K562 (cell line): ENCODE data around the gene CADM2. TPM values are rescaled to one million over a fixed set of nuclear protein-coding genes. Genes with fewer than 3 reads are reported as not detected.

Source experiments
- ATAC-seq: fragments of 200-7000 bp; cut with Tn5 transposase; 3 replicates; pipeline ENCODE4 v1.9.1; 2020; ENCODE audit warnings: moderate library complexity
- BruUV-seq: library from RNA; stranded (reverse); fragments of 400-500 nt; replicated peaks from 2 replicates; lab custom pipeline; 2021; lab: Mats Ljungman, UMichigan
- CTCF ChIA-PET: fragments of 300-600 bp; formaldehyde crosslinking; extraction: SDS; loops from one replicate; lab custom pipeline; 2021; ENCODE audit warnings: low intra/inter-chr PET ratio; lab: Yijun Ruan, JAX
- POLR2A ChIA-PET: fragments of 300-600, 350-650 bp; sonication (Branson Sonifier 250); formaldehyde crosslinking; extraction: SDS; loops from one replicate; lab custom pipeline; 2021; ENCODE audit warnings: antibody characterized with exemption, inconsistent platforms; lab: Yijun Ruan, JAX
- DNase-seq, 4 experiments: peaks; one replicate each; pipeline versions ENCODE4 v3.0.0 to v3.0.0-alpha.2; 2011 to 2018; ENCODE audit warnings: low spot score in 3 of 4, mixed read lengths in 3 of 4; ENCODE audit errors: extremely low read depth in 1 of 4
- FAIRE-seq: peaks from 2 replicates; lab custom pipeline; 2011; peaks lifted over from hg19 to GRCh38; lab: Jason Lieb, UNC
- H2AFZ ChIP-seq: 2 replicates; pipeline ENCODE4 v1.6.0; 2011; ENCODE audit warnings: low read depth, low read length, control low read depth, inconsistent platforms
- H3K27ac ChIP-seq: fragments of 200-600 bp; 3 replicates; pipeline ENCODE4 v1.8.0; 2011; ENCODE audit warnings: low read depth, mild to moderate bottlenecking, control low read depth, inconsistent platforms, low read length, moderate library complexity, mixed read lengths; ENCODE audit errors: extremely low read depth
- H3K27me3 ChIP-seq, 2 experiments: fragments of 300-600 bp in 1 of 2; 2 replicates in 1 of 2; 3 replicates in 1 of 2; pipeline versions ENCODE4 v1.6.0 to v1.8.0; 2011; ENCODE audit warnings: inconsistent platforms in 2 of 2, low read length in 2 of 2, mild to moderate bottlenecking in 1 of 2, mixed read lengths in 1 of 2, moderate library complexity in 1 of 2; ENCODE audit not compliant: control insufficient read depth in 2 of 2, insufficient read depth in 2 of 2
- H3K36me3 ChIP-seq: fragments of 300-600 bp; 3 replicates; pipeline ENCODE4 v1.8.0; 2011; ENCODE audit warnings: mild to moderate bottlenecking, low read length, inconsistent platforms; ENCODE audit not compliant: control insufficient read depth, insufficient read depth
- H3K4me1 ChIP-seq, 2 experiments: fragments of 200-600 bp in 1 of 2; replicated peaks in 1 of 2; 2 replicates in 1 of 2; 3 replicates in 1 of 2; pipeline versions ENCODE4 v1.5.1 to v1.8.0; 2011; ENCODE audit warnings: inconsistent platforms in 2 of 2, low read length in 2 of 2, mild to moderate bottlenecking in 1 of 2, mixed read lengths in 1 of 2, moderate library complexity in 1 of 2; ENCODE audit not compliant: control insufficient read depth in 2 of 2, insufficient read depth in 2 of 2
- H3K4me2 ChIP-seq: 2 replicates; pipeline ENCODE4 v1.6.1; 2011; ENCODE audit warnings: low read length, control low read depth, inconsistent platforms, mixed read lengths; ENCODE audit not compliant: insufficient read depth
- H3K4me3 ChIP-seq: fragments of 200-600 bp; sonication (generic), shearing (Covaris generic); 2 replicates; pipeline ENCODE4 v1.5.1; 2016; ENCODE audit warnings: control low read depth, inconsistent platforms
- H3K79me2 ChIP-seq: fragments of 200-600 bp; 3 replicates; pipeline ENCODE4 v1.8.0; 2011; ENCODE audit warnings: low read length, inconsistent platforms; ENCODE audit not compliant: control insufficient read depth, insufficient read depth
- H3K9ac ChIP-seq, 2 experiments: 2 replicates each; pipeline versions ENCODE4 v1.6.0 to v1.6.1; 2011; ENCODE audit warnings: low read depth in 2 of 2, low read length in 2 of 2, control low read depth in 1 of 2, inconsistent platforms in 1 of 2, mild to moderate bottlenecking in 1 of 2, mixed read lengths in 1 of 2; ENCODE audit not compliant: insufficient read depth in 1 of 2
- H3K9me1 ChIP-seq: one replicate; pipeline ENCODE4 v1.6.0; 2011; ENCODE audit warnings: inconsistent platforms, mild to moderate bottlenecking, low read length, moderate library complexity; ENCODE audit not compliant: control insufficient read depth, insufficient read depth
- H3K9me3 ChIP-seq: replicated peaks from 2 replicates; pipeline ENCODE4 v1.5.1; 2011; ENCODE audit warnings: low read depth, low read length, inconsistent platforms; ENCODE audit not compliant: control insufficient read depth, insufficient read depth
- H4K20me1 ChIP-seq: replicated peaks from 2 replicates; pipeline ENCODE4 v1.6.1; 2011; ENCODE audit warnings: low read length, inconsistent platforms, mixed read lengths; ENCODE audit not compliant: control insufficient read depth, insufficient read depth
- AFF1 ChIP-seq, 2 experiments: fragments of 450-650 bp; IDR thresholded peaks; 2 replicates each; pipeline ENCODE4 v1.6.1; 2018; ENCODE audit warnings: mild to moderate bottlenecking in 2 of 2, low read depth in 1 of 2; ENCODE audit not compliant: partially characterized antibody in 2 of 2
- GATAD2B ChIP-seq: fragments of 450-650 bp; IDR thresholded peaks from 2 replicates; pipeline ENCODE4 v1.6.1; 2017; ENCODE audit warnings: mild to moderate bottlenecking, borderline replicate concordance
- KAT2B ChIP-seq: IDR thresholded peaks from one replicate; pipeline ENCODE4 v1.6.1; 2012; ENCODE audit warnings: low read depth, mild to moderate bottlenecking, control low read depth, inconsistent platforms, low read length, moderate library complexity
- SP1 ChIP-seq: sonication (generic); formaldehyde crosslinking; IDR thresholded peaks from 2 replicates; pipeline ENCODE4 v1.8.1; 2022; ENCODE audit warnings: mild to moderate bottlenecking, missing genetic modification reagents
- TAF7 ChIP-seq: fragments of 450-650 bp; IDR thresholded peaks from 2 replicates; pipeline ENCODE4 v1.6.1; 2016; ENCODE audit warnings: missing genetic modification characterization, missing compliant biosample characterization
- ZBTB11 ChIP-seq, 3 experiments: fragments of 200-800 bp in 1 of 3; fragments of 250-450 bp in 1 of 3; fragments of 450-650 bp in 1 of 3; sonication (Bioruptor Pico) in 1 of 3; sonication (Bioruptor generic) in 1 of 3; formaldehyde crosslinking in 1 of 3; IDR thresholded peaks; 2 replicates each; pipeline versions ENCODE4 v1.6.1 to v1.8.0; 2016 to 2022; ENCODE audit warnings: mild to moderate bottlenecking in 2 of 3, missing genetic modification characterization in 2 of 3, missing compliant biosample characterization in 1 of 3, moderate library complexity in 1 of 3
- ZNF280A ChIP-seq: fragments of 450-650 bp; IDR thresholded peaks from 2 replicates; pipeline ENCODE4 v1.6.1; 2018; ENCODE audit warnings: mild to moderate bottlenecking, low read depth; ENCODE audit not compliant: partially characterized antibody
- ZNF696 ChIP-seq: fragments of 250-450 bp; sonication (Bioruptor Pico); conservative IDR thresholded peaks from 2 replicates; pipeline ENCODE4 v1.4.0; 2020; ENCODE audit warnings: mild to moderate bottlenecking, moderate library complexity
- ZNF717 ChIP-seq: fragments of 250-450 bp; sonication (Bioruptor Pico); IDR thresholded peaks from 2 replicates; pipeline ENCODE4 v1.5.0; 2021
- WGBS: fragments of 100-300 bp; shearing (Covaris generic); methylation state at CpG from one replicate; pipeline ENCODE4 v1.1.6; 2016; ENCODE audit warnings: low coverage, mixed read lengths; ENCODE audit not compliant: insufficient coverage; ENCODE audit errors: missing lambda C conversion rate; 5-methylcytosine and 5-hydroxymethylcytosine counted together
- in situ Hi-C: fragments of 300-500 bp; cut with MboI; formaldehyde crosslinking; loops from 4 replicates; pipeline ENCODE4 v1.15.0; 2018; ENCODE audit warnings: inconsistent platforms, mixed read lengths
- intact Hi-C: fragments of 100-400 bp; cut with micrococcal nuclease; formaldehyde crosslinking; loops from 2 replicates; pipeline ENCODE4 v1.14.2; 2022
- polyA plus RNA-seq, 8 experiments: library from polyadenylated mRNA; depleted of rRNA in 4 of 8; stranded (reverse) in 5 of 8; unstranded in 3 of 8; fragments of >200 nt; fragmentation: Nextera tagmentation in 2 of 8; fragmentation: Illumina TruSeq in 1 of 8; extraction: Ambion mirVana in 2 of 8; extraction: Trizol in 1 of 8; gene quantifications; 2 replicates each; pipeline versions ENCODE4 v1.2.1 to v1.2.3, GENCODE V29; 2011 to 2014; ENCODE audit warnings: inconsistent platforms in 1 of 8, missing spikeins in 1 of 8
- total RNA-seq, 7 experiments: library from RNA; depleted of rRNA in 6 of 7; stranded (reverse); fragments of >200 nt in 6 of 7; fragmentation: Illumina TruSeq in 2 of 7; extraction: Trizol in 2 of 7; gene quantifications; 2 replicates each; pipeline versions ENCODE4 v1.2.1 to v1.2.3, GENCODE V29; 2011 to 2021; ENCODE audit warnings: low replicate concordance in 1 of 7

Gene CADM2
- total and polyA plus RNA-seq, 9 of the 15 experiments (the other 6 are each of a cell fraction or from before 2014, with no cell fraction given): 0.11 to 3.2 (median 0.95) TPM

GRCh38 chr3:86073799-86074198 lies 1115.0 kb downstream of the CADM2 start (continued):
- TF ChIP-seq TAF7 (tag) (no peak), KAT2B (no peak)

GRCh38 chr3:86087160-86087871 lies 1128.5 kb downstream of the CADM2 start:
- Histone ChIP-seq H4K20me1 (no peaks in the 10 kb centered on the region), H3K27me3 (no peaks in the 10 kb centered on the region), H3K4me1 (no peaks in the 10 kb centered on the region), H3K9ac (no peak overlapping the region), H3K4me2 (no peak overlapping the region), H3K36me3 (no peaks in the 10 kb centered on the region), H3K4me3 (no peak overlapping the region), H3K9me1 (no peaks in the 10 kb centered on the region), H3K9me3 (no peaks in the 10 kb centered on the region), H2AFZ (no peak overlapping the region), H3K27ac (no peak overlapping the region), H3K79me2 (no peaks in the 10 kb centered on the region)
- BruUV-seq: no TSS peak
- DNase-seq (no peak), ATAC-seq (no peak), FAIRE-seq (no peak)
- POLR2A ChIA-PET: no interaction called here
- WGBS: 0% methylated on average over 6 of the region's 6 CpGs
- TF ChIP-seq AFF1 (IDR thresholded peaks at IDR 0.05; ENCODE audit: low read depth in 1 of 2, partially characterized antibody in 2 of 2) (no peak), ZNF280A (no peak), SP1 (CRISPR knock-in tag) (no peak), ZNF717 (CRISPR knock-in tag) (no peak), GATAD2B (no peak), ZBTB11 (CRISPR knock-in tag; IDR thresholded peaks at IDR 0.05) (no peak), ZNF696 (no peak)
- CTCF ChIA-PET: no interaction called here
- in situ Hi-C loops: no loop called here
- intact Hi-C loops: no loop called here
